ENCODE results near the gene ADORA2B.

ADORA2B gene

GRCh38 chr17:15981646-15982580, 37.0 kb downstream of the ADORA2B start:
- no peak for DNase-seq (ENCODE audit: low read depth, low spot score)

- DNase-seq (ENCODE audit: low read depth, low spot score) = no peak
These were observed 51.4 kb downstream of the ADORA2B start for GRCh38 chr17:15996322-15996721.

GRCh38 chr17:15998031-15998562, 53.2 kb downstream of the ADORA2B start:
- no peak for DNase-seq (ENCODE audit: low read depth, low spot score)

GRCh38 chr17:15999141-15999973, 54.4 kb downstream of the ADORA2B start, which contains the start of the genes TTC19 and ZSWIM7:
Gene TTC19, plus strand, starts transcription at chr17:15999824. Its CDS starts 25 bp downstream, at chr17:15999849.
Gene ZSWIM7, minus strand, starts transcription at chr17:15999704. Its CDS starts 110 bp downstream, at chr17:15999594.
- DNase-seq (ENCODE audit: low read depth, low spot score) = peak; percentile 89

GRCh38 chr17:15999974-16000827, 55.3 kb downstream of the ADORA2B start:
- no peak for DNase-seq (ENCODE audit: low read depth, low spot score)

DNA sequence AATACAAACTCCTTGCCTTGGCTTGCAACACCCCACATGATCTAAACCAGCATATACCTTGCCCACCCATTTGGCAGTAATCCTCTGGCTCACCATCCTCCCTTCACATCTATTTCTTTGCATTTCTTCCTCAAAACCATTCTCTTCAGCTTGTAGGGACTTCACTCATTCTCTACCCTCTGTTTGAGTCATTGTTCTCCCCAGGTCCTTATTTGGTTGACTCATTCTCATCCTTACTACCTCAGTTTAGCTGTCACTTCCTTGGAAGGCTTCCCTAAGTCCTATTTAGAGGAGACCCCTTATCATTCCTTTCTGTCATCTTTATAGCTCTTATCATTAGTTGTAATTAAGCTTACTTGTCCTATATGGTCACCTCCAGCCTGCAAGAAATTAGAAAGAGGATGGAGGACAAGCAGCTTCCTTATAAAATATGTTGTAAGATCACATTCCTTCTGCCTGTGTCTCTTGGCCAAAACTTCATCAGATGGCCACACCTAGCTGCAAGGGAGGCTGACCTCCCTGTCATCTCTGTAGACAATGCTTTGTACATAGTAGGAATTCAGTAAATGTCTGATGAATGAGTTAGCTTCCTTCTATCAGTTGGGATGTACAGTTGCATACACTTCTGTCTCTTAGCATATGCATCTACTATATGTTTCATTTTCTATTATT, 56.4 kb downstream of the ADORA2B start:
- DNase-seq (ENCODE audit: low read depth, low spot score) = no peak

DNA sequence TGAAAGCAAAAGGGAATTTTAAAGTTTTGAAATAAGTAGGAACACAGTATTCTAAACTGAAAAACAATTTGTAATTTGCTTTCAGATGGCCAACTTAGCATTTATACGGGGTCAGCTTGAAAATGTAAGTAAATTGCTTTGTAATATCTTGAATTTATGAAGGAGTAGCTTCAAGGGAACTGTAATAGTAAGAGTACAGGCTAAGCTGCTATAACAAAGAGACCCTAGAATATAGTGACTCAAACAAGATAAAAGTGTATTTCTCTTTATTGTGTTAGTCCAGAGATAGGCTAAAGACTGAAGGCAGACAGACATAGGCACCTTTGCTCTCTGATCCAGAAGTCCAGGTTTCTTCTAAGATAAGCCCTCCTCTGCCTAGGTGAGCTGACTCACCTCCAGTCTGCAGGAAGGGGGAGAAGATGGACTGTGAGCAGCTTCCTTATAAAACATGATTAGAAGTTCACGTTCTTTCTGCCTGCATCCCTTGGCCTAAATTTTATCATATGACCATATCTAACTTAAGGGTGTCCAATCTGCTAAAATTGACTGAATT, 57.9 kb downstream of the ADORA2B start:
- no peak for DNase-seq (ENCODE audit: low read depth, low spot score)

GRCh38 chr17:16003841-16004240, 58.9 kb downstream of the ADORA2B start:
- DNase-seq (ENCODE audit: low read depth, low spot score) = no peak

GRCh38 chr17:16005636-16006035, 60.7 kb downstream of the ADORA2B start:
- no peak for DNase-seq (ENCODE audit: low read depth, low spot score)

DNA sequence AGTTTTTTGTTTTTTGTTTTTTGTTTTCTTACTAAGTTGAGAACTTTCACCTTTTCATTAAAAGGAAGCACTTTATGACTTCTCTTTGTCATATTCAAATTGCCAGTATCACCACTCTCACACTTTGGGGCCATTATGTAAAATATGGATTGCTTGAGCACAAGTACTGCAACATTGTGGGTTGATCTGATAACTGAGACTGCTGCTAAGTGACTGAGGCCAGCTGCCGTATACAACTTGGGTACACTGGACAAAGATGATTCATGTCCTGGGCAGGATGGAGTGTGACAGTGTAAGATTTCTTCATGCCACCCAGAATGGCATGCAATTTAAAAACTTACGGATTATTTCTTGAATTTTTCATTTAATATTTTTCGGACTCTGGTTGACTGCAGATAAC, 62.5 kb downstream of the ADORA2B start:
- DNase-seq (ENCODE audit: low read depth, low spot score) = no peak

DNA sequence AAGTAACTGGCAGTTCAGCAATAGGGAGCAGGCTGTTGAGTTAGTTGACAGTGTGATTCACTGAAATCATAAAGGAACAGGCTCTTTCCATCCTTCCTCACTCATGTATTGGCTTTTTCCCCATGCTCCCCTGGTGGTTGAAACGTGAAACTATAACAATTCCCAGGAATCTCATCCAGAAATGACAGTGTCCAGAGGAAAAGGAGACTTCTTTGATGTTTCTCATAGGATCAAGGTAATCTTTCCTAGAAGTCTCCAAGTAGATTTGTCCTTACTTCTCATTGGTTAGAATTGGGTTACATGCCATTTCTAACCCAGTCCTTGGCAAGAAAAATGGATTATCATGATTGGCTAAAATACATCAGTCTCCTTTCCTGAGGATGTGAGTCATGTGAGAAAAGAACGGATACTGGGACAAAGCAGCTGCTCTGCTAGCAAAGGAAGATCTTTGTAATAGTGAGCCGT, 69.0 kb downstream of the ADORA2B start:
- peak; percentile 48 for DNase-seq (ENCODE audit: low read depth, low spot score)

DNA sequence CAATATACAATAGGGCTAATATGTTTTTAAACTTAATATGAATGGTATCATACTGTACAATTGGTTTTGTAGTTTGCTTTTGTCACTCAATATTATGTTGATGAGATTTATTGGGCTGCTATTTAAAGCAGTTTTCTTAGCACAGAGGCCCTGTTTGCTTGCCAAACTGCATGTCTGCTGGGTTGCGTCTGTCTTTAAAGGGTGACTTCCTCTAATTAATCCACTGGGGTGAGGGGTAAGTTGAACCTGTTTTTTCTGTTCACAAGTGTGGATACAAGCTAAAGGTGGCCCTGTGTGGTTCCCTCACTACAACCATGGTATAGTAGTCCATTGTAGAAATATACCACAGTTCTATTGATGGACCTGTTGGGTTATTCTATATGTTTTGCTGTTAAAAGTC, 74.4 kb downstream of the ADORA2B start:
- DNase-seq (ENCODE audit: low read depth, low spot score) = no peak

GRCh38 chr17:16023881-16024280, 79.0 kb downstream of the ADORA2B start:
- DNase-seq (ENCODE audit: low read depth, low spot score) = no peak

DNA sequence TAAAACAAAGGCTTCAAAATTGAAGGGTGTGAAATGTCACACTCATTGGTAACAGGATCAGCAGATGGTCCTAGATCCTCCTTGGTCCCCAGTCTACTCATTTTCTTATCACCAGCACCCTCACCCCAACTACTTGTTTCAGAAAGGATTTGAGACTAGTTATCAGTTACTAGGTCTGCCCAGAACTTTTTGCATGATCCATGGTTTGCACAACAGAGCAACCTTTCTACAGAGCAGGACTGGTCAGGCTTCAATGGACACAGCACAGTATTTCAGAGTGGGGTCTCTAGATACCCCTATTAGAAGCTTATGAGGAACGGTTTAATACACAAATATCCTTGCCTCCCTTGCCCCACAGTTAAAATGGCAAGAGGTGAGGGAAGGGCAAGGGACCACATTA, 80.3 kb downstream of the ADORA2B start:
- DNase-seq (ENCODE audit: low read depth, low spot score) = no peak

Measured in brain pericyte (primary cell).